Hematopoietic multipotent progenitor cell (in vitro differentiated cells): ENCODE results near the gene ZNF135. TPM values are rescaled to one million over a fixed set of nuclear protein-coding genes. Genes with fewer than 3 reads are reported as not detected.
A peak's percentile ranks its signal among the peaks of the same experiment; 100 is the strongest.

Experiments used
- DNase-seq, 3 donors: peaks; one replicate each; pipeline ENCODE4 v3.0.0-alpha.2; 2011 to 2015; ENCODE audit warnings: low read depth in 2 of 3, low spot score in 2 of 3
- total RNA-seq: library from RNA; depleted of rRNA; stranded (reverse); fragments of >200 nt; gene quantifications from one replicate; pipeline ENCODE4 v1.2.3, GENCODE V29; 2012

ZNF135 gene
- total RNA-seq, 1 donor: 14.8 TPM

- no peak for DNase-seq
Observed at GRCh38 chr19:58089846-58090245, 30.8 kb downstream of the ZNF135 start.

DNA sequence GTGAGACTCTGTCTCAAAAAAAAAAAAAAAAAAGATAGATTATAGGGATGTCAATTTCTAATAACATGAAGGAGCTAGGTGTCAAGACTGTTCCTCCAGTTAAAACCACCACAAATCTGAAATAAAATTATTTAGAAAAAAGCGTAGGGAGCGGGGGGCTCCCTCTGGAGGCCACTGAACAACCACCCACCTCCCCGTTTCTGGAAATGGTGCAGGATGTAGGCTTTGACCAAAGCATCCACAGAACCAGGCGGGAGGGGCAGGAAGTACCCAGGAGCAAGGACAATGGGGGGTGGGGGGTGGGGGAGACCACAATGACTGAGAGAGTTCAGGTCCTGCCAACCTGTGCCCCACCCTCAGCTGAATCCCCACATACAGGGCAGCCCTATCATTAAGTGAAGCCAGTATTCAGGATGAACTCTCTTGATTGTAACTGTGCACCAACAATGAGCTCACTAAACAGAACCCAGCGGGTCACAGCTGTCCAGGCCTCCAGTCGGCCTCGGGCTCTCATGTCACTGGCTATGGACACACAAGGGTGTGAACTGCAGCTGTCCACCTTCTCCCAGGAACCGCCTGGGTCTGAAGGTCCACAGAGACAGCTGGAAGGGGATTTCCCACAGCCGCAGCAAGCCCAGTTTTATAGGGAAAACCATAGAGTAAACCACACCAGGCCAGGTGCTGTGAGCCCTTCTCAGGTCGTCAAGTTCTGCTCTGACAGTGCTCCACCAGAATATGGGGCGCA is 32.3 kb downstream of the ZNF135 start:
- no peak for DNase-seq

DNA sequence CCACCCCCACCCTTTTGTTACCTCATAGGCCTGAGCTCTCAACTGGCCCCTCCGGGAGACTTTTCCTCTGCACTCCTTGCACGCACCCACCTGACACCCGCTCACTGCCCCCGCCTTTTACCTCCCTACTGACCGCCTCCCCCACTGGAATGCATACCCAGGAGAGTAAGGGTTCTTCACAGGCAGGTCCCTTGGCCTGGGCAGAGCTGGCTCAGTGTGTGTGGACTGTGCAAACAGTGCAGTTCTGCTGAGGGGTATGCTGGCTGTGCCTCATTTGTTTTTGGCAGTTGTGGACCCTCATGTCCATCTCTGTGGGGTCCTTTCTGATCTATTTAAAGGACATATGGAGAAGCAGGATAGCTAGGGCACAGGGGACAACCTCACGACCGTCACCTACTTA is 34.0 kb downstream of the ZNF135 start:
- no peak for DNase-seq

- no peak for DNase-seq
Observed at GRCh38 chr19:58095328-58095727, 36.2 kb downstream of the ZNF135 start.

- no peak for DNase-seq
Observed at GRCh38 chr19:58096884-58097283, 37.8 kb downstream of the ZNF135 start.

DNA sequence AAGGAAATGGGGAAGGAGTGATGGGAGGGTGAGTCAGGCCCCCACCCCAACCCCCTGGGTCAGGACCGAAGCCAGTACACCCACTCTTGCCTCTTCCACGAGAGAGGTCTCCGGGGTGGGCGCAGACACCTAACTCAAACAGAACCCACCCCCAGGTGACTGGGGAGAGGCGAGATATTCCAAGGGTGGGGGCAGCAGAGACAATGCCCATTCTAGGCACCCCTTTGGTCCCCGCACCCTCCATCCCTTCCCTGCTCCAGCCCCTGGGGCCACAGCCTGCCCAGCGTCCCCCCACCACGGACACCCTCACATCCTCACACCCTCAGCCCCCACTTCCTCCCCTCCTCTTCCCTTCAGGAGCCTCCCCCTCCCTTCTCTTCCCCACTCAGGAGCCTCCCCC is 38.3 kb downstream of the ZNF135 start:
- no peak for DNase-seq

DNA sequence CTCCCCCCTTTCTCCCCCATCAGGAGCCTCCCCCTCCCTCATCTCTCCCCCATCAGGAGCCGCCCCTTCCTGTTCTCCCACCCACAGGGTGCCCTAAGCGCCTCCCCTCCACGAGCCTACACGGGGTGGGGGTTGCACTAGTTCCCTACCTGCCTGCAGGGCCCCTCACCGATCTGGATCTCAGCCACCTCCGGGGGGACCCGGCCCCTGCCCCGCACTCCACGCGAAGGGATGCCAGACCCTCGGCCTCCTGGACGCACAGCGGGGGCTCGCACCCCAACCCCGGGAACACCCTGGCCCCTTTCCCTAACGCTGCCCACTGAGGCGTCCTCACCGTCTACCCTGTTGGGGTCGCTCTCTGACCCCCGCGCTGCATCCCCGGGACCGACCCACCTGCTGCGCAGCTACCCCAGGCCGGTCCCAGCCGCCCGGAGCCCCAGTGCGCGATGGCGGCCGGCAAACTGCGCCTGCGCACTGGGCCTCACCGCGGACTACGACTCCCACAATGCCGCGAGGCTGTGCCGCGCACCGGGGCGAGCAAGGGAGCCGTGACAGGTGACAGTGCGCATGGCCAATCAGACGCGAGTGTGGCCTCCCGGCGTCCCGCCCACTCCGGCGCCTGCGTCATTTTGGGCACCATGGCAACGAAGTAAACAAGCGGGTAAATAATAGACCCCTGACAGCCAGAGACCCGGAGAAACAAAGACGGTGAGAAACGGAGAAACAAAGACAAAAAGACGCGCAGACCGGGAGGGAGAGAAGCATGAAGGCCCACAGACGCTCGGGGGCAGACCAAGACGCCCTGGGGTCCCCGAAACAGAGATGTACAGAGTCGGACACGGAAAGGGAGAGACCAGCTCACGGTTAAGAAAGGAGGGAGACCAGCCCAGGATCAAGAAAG is 38.9 kb downstream of the ZNF135 start, which contains the start of gene ZSCAN18:
ZSCAN18 (minus strand) TSS at position 451 of the 901 bp plus-strand sequence. CDS start 7,964 bp downstream, outside the sequence.
- peak; percentile 91 to 100 (median 99) for DNase-seq

DNA sequence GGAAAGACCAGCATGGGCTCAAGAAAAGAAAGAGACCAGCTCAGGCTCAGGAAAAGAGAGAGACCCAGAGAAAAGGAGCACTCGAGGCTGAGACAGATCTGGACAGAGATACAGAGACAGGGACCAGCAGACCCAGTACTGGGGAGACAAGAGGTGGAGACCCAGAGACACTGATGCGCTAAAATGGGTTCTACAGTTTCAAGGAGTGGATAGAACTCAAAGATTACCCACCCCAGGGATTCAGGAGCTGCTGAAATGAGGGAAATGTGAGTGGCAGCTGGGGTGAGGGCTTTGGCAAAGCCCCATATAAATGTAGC is 39.6 kb downstream of the ZNF135 start:
- no peak for DNase-seq

DNA sequence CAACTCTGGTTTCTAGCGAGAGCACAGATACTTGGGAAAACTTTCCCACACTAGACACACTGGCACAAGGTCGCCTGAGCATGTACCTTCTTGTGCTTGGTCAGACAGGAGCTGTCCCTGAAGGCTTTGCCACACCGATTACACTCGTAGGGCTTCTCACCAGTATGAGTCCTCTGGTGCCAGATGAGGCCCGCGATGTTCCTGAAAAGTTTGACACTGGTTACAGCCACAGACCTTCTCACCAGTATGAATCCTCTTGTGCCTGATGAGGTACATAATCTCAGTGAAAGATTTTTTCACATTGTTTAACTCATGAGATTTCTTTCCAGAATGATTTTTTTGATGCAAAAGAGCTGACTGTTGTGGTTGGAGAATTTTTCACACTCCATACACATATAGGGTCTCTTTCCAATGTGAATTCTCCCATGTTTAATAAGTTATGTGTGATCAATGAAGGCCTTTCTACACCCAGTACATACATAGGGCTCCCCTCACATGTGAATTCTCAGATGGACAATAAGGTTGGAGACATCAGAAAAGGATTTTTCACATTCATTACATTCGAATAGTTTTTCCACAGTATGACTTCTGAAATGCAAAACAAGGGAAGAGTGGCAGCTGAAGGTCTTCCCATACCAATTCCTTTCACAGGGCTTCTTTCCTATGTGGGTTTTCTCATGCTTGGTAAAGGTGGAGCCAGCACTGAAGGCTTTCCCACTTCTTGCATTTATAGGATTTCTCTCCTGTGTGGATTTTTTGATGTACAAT is 48.9 kb downstream of the ZNF135 start:
- no peak for DNase-seq

DNA sequence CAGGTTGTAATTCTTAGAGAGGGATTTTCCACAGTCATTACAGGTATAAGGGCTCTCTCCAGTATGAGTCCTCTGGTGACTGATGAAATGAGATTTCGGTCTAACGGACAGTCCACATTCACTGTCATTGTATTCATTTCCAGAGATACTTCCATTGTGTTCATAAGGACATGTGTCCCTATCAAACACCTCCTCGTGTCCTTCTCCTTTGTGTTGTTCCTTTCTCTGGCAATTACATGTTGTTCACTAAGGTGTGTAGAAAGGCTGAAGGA is 49.4 kb downstream of the ZNF135 start:
- no peak for DNase-seq

DNA sequence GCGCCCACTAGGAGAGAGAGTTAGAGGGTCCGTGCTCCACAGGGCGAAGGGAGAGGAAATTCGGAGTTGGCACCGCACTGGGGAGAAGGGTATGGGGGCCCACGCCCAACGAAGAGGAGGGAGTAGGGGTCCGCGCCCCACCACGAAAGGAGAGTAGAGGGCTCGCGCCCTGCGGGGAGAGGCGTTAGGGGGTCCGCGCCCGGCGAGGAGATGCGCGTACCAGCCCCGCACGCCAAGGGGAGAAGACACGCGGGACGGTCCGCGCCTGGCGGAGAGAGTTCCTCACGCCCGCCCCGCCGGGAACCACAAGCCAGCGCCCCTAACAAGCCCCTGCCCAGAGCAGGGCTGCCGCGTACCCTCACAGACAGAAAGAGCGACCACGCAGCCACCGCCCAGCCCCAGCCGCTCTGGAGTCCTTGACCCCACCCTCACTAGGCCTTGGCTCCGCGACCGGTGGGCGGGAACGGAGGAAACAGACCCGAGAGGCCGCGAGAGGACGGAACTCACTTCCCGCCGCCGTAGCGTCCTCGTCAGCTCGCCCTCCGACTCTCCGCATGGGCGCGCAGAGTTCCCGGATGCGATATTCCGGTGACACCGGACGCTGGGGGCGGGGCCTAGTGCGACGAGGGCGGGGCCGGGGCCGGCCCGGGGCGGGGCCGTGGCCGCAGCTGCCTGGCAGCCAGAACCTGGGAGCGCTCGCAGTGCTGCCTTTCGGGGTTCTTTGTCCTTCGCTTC is 58.9 kb downstream of the ZNF135 start:
- DNase-seq: peak in 1 of 3 donors; percentile 27

DNA sequence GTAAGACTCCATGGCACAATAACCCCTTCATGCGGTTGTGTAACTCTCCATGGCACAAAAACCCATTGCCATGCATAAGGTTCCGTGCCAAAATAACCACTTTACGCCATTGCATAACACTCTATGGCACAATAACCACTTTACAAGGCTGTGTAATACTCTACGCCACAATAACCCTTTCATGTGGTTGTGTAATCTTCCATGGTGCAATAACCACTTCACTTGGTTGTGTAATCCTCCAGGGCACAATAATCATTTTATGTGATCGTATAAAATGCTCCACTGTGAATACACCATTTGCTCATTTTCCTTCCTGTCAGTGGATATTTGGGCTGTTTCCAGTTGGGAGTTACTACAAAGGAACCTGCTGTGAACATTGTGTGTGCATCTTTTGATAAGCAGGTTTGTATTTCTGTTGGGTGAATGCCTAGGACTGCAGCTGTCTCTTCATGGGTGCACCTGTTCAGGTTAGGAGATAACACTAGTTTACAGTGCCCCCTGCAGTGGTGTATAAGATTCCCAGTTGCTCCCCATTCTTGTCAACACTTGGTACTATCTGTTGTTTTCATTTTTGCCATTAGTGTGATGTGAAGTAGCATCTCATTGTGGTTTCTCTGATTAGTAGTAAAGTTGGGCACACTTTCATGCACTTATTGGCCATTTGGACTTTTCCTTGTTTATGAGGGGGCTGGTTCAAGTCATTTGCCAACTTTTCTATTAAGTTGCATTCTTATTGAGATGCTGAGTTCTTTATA is 60.1 kb downstream of the ZNF135 start:
- no peak for DNase-seq

Other genes starting within 250 kb of the ZNF135 start
- 8.9 TPM for gene ZNF552, start 244.4 kb upstream of the ZNF135 start, total RNA-seq
- 10.0 TPM for gene ZNF587B, start 229.0 kb upstream of the ZNF135 start, total RNA-seq
- gene ZNF587, start 209.4 kb upstream of the ZNF135 start, total RNA-seq: 23.4 TPM
- gene ZNF814, start 170.2 kb upstream of the ZNF135 start, total RNA-seq: 26.7 TPM
- 10.8 TPM for gene ZNF417, start 142.7 kb upstream of the ZNF135 start, total RNA-seq
- 10.0 TPM for gene ZNF418, start 123.9 kb upstream of the ZNF135 start, total RNA-seq
- gene ZNF256, start 111.6 kb upstream of the ZNF135 start, total RNA-seq: 9.2 TPM
- gene C19orf18, start 84.7 kb upstream of the ZNF135 start, total RNA-seq: not detected
- 25.9 TPM for gene ZNF606, start 56.5 kb upstream of the ZNF135 start, total RNA-seq
- gene ZSCAN1, start 25.3 kb upstream of the ZNF135 start, total RNA-seq: 0.81 TPM
- gene ZSCAN18, start 38.9 kb downstream of the ZNF135 start, total RNA-seq: 178 TPM
- 9.4 TPM for gene ZNF329, start 91.5 kb downstream of the ZNF135 start, total RNA-seq
- gene ZNF274, start 123.8 kb downstream of the ZNF135 start, total RNA-seq: 34.7 TPM
- gene ZNF544, start 169.6 kb downstream of the ZNF135 start, total RNA-seq: 57.1 TPM
- gene ZNF8, start 219.7 kb downstream of the ZNF135 start, total RNA-seq: 10.5 TPM
- gene ERVK3-1, start 246.1 kb downstream of the ZNF135 start, total RNA-seq: 49.0 TPM